B cell (primary cell): ENCODE results near the gene DRAXIN.

Experiments
- CTCF ChIP-seq: fragments of 200-600 bp; IDR thresholded peaks from one replicate; pipeline ENCODE4 v1.8.0; 2022; ENCODE audit warnings: antibody characterized with exemption, mild to moderate bottlenecking
- EZH2 ChIP-seq: IDR thresholded peaks from 2 replicates; pipeline ENCODE4 v1.6.1; 2012; ENCODE audit warnings: borderline replicate concordance, low read depth, mild to moderate bottlenecking, moderate library complexity, low read length; ENCODE audit not compliant: insufficient read depth, poor library complexity, severe bottlenecking

DNA sequence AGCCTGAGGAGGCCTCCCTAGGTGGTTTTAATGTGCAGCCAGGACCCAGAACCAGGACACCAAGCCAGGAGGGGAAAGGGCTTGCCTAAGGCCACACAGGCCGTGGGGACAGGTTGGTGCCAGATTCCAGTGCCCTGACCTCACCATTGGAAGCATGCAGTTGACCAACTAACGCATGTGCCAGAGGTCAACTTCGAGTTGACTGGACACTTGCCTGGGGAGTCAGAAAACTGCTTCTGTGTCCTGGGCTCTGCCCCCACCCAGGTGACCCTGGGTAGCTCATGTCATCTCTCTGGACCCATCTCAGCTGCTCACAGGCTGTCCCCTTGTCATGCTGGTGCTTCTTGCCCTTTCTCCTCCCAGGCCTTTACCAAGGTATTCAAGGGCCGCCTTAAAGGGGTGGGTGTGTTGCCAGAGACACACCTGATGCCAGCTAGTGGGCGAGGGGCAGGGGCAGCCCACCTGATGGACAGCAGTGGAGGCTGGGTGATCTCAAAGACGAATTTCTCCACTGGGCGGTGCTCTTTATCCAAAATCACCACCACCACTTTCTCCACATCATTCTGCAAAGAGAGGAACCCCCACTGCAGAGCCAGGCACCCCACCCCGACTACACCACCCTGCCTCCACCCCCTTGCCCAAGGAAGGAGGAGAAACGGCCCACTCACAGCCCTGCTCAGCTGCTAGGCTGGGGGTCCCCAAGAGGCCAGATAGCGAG is 15.0 kb upstream of the DRAXIN start:
- TF ChIP-seq CTCF (no peak), EZH2 (no peak)
